Transverse colon (tissue), 4 donors: ENCODE data around the gene OR2K2.

Experiments used
- EP300 ChIP-seq: sonication (generic); formaldehyde crosslinking; IDR thresholded peaks from one replicate; pipeline ENCODE4 v1.6.1; 2017; ENCODE audit warnings: antibody characterized with exemption, low read depth
- POLR2A ChIP-seq: fragments of 450-650 bp; IDR thresholded peaks from one replicate; pipeline ENCODE4 v1.6.1; 2016; ENCODE audit warnings: antibody characterized with exemption, mild to moderate bottlenecking, moderate library complexity
- POLR2AphosphoS5 ChIP-seq, 3 donors: sonication (generic); formaldehyde crosslinking; IDR thresholded peaks; one replicate each; pipeline ENCODE4 v1.6.1; 2016; ENCODE audit warnings: antibody characterized with exemption in 3 of 3
- TF ChIP-seq, protein P1 (sequence below), 5 experiments: fragments of 200-600 bp in 3 of 5; fragments of 450-650 bp in 2 of 5; sonication (generic) in 3 of 5; IDR thresholded peaks; 1 replicate in 2 of 5; 2 replicates in 3 of 5; pipeline ENCODE4 v1.5.1; 2016 to 2017; ENCODE audit warnings: antibody characterized with exemption in 5 of 5, inconsistent platforms in 3 of 5, mild to moderate bottlenecking in 2 of 5, moderate library complexity in 1 of 5

DNA sequence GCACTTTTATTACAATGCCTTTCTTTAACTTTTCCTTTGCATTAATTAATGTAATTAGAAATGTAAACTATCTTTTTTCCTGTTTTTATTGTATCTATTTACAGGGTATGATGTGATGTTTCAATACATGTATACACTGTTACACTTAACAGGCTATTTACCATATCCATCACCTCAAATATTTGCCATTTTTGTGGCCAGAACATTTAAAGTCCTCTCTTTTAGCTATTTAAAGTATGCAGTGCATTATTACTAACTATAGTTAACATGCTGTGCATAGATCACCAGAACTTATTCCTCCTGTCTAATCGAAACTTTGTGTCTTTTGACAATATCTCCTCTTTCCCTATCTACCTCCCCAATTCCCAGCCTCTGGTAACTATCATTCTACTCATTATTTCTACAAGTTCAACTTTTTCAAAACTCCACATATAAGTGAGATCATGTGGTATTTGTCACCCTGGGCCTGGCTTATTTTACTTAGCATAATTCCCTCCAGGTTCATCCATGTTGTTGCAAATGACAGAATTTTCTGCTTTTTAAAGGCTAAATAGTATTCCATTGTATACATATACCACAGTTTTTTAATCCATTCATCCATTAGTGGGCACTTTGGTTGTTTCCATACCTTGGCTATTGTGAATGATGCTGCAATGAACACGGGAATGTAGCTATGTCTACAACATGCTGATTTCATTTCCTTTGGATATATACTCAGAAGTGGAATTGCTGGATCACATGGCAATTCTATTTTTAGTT lies 32.8 kb downstream of the OR2K2 start:
- TF ChIP-seq POLR2AphosphoS5 (IDR thresholded peaks at IDR 0.05) (no peak), POLR2A (no peak), EP300 (no peak)
- TF ChIP-seq, protein P1, sequence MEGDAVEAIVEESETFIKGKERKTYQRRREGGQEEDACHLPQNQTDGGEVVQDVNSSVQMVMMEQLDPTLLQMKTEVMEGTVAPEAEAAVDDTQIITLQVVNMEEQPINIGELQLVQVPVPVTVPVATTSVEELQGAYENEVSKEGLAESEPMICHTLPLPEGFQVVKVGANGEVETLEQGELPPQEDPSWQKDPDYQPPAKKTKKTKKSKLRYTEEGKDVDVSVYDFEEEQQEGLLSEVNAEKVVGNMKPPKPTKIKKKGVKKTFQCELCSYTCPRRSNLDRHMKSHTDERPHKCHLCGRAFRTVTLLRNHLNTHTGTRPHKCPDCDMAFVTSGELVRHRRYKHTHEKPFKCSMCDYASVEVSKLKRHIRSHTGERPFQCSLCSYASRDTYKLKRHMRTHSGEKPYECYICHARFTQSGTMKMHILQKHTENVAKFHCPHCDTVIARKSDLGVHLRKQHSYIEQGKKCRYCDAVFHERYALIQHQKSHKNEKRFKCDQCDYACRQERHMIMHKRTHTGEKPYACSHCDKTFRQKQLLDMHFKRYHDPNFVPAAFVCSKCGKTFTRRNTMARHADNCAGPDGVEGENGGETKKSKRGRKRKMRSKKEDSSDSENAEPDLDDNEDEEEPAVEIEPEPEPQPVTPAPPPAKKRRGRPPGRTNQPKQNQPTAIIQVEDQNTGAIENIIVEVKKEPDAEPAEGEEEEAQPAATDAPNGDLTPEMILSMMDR (IDR thresholded peaks at IDR 0.05): no peak
